ENCODE data around the gene ORAI2.
"Not testable (repeated sequence)": the region's sequence is repeated elsewhere in the genome, so short reads cannot be mapped to it uniquely, and the experiment has no call there.

DNA sequence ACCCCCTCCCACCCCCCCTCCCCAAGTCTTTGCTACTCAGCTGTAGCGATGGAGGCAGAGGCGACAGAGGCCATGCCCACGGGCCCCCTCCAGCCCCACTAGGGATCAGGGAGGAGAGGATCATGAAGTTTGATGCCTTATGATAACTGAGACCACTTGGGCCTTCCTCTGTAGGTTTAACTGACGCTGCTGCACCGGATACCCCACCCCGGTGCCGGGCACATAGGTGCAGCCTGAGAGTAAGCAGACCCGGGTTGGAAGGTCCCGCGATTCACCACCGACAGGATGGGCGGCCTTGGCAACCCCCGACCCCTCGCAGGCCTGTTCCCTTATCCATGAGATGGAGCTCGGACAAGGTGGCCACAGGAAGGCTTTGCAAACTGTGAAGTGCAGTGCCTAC is 60.7 kb downstream of the ORAI2 start:
- TF ChIP-seq, protein P1, sequence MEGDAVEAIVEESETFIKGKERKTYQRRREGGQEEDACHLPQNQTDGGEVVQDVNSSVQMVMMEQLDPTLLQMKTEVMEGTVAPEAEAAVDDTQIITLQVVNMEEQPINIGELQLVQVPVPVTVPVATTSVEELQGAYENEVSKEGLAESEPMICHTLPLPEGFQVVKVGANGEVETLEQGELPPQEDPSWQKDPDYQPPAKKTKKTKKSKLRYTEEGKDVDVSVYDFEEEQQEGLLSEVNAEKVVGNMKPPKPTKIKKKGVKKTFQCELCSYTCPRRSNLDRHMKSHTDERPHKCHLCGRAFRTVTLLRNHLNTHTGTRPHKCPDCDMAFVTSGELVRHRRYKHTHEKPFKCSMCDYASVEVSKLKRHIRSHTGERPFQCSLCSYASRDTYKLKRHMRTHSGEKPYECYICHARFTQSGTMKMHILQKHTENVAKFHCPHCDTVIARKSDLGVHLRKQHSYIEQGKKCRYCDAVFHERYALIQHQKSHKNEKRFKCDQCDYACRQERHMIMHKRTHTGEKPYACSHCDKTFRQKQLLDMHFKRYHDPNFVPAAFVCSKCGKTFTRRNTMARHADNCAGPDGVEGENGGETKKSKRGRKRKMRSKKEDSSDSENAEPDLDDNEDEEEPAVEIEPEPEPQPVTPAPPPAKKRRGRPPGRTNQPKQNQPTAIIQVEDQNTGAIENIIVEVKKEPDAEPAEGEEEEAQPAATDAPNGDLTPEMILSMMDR (IDR thresholded peaks at IDR 0.05; ENCODE audit: poor library complexity, severe bottlenecking): not testable (repeated sequence)
- TF ChIP-seq, protein P2, sequence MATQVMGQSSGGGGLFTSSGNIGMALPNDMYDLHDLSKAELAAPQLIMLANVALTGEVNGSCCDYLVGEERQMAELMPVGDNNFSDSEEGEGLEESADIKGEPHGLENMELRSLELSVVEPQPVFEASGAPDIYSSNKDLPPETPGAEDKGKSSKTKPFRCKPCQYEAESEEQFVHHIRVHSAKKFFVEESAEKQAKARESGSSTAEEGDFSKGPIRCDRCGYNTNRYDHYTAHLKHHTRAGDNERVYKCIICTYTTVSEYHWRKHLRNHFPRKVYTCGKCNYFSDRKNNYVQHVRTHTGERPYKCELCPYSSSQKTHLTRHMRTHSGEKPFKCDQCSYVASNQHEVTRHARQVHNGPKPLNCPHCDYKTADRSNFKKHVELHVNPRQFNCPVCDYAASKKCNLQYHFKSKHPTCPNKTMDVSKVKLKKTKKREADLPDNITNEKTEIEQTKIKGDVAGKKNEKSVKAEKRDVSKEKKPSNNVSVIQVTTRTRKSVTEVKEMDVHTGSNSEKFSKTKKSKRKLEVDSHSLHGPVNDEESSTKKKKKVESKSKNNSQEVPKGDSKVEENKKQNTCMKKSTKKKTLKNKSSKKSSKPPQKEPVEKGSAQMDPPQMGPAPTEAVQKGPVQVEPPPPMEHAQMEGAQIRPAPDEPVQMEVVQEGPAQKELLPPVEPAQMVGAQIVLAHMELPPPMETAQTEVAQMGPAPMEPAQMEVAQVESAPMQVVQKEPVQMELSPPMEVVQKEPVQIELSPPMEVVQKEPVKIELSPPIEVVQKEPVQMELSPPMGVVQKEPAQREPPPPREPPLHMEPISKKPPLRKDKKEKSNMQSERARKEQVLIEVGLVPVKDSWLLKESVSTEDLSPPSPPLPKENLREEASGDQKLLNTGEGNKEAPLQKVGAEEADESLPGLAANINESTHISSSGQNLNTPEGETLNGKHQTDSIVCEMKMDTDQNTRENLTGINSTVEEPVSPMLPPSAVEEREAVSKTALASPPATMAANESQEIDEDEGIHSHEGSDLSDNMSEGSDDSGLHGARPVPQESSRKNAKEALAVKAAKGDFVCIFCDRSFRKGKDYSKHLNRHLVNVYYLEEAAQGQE (IDR thresholded peaks at IDR 0.05; ENCODE audit: borderline replicate concordance): not testable (repeated sequence)
- TF ChIP-seq EP300 (conservative IDR thresholded peaks at IDR 0.05; ENCODE audit: poor library complexity, severe bottlenecking); TAF1 (IDR thresholded peaks at IDR 0.05; ENCODE audit: low read depth); POLR2AphosphoS5 (IDR thresholded peaks at IDR 0.05); EZH2 (IDR thresholded peaks at IDR 0.05; ENCODE audit: borderline replicate concordance, insufficient read depth, low read length, poor library complexity, severe bottlenecking); SMC3 (conservative IDR thresholded peaks at IDR 0.05; ENCODE audit: poor library complexity); RAD21 (conservative IDR thresholded peaks at IDR 0.05): not testable (repeated sequence)
